HepG2 (cell line): ENCODE results near the gene MZT1. TPM values are rescaled to one million over a fixed set of nuclear protein-coding genes. Genes with fewer than 3 reads are reported as not detected.

Experiments used
- ATF5 ChIP-seq: sonication (generic); formaldehyde crosslinking; IDR thresholded peaks from 2 replicates; pipeline ENCODE4 v1.4.0; 2020; ENCODE audit warnings: mild to moderate bottlenecking, low read depth, missing genetic modification reagents
- CBX1 ChIP-seq: IDR thresholded peaks from one replicate; pipeline ENCODE4 v1.6.1; 2016; ENCODE audit warnings: antibody characterized with exemption, low read depth
- CREB3 ChIP-seq: sonication (generic); formaldehyde crosslinking; IDR thresholded peaks from 2 replicates; pipeline ENCODE4 v1.5.0; 2020; ENCODE audit warnings: missing genetic modification reagents
- DPF2 ChIP-seq: sonication (generic); formaldehyde crosslinking; IDR thresholded peaks from 2 replicates; pipeline ENCODE4 v1.4.0; 2020; ENCODE audit warnings: mild to moderate bottlenecking, low read depth, missing genetic modification reagents, borderline replicate concordance
- GABPB1 ChIP-seq: IDR thresholded peaks from 2 replicates; pipeline ENCODE4 v1.6.1; 2016; ENCODE audit warnings: mild to moderate bottlenecking, missing genetic modification reagents, moderate library complexity, missing compliant biosample characterization
- YEATS2 ChIP-seq: sonication (generic); formaldehyde crosslinking; IDR thresholded peaks from 2 replicates; pipeline ENCODE4 v1.4.0; 2020; ENCODE audit warnings: missing genetic modification reagents, borderline replicate concordance
- ZNF292 ChIP-seq: sonication (generic); formaldehyde crosslinking; IDR thresholded peaks from 2 replicates; pipeline ENCODE4 v1.8.1; 2022; ENCODE audit warnings: mild to moderate bottlenecking, low read depth, missing genetic modification reagents, borderline replicate concordance
- ZNF407 ChIP-seq: sonication (generic); formaldehyde crosslinking; IDR thresholded peaks from one replicate; pipeline ENCODE4 v1.5.1; 2020; ENCODE audit warnings: mild to moderate bottlenecking, missing genetic modification reagents; ENCODE audit errors: not compliant biosample characterization
- ZNF605 ChIP-seq: sonication (generic); formaldehyde crosslinking; IDR thresholded peaks from 2 replicates; pipeline ENCODE4 v1.8.0; 2022; ENCODE audit warnings: mild to moderate bottlenecking, missing genetic modification reagents
- ZNF768 ChIP-seq: sonication (generic); formaldehyde crosslinking; IDR thresholded peaks from 2 replicates; pipeline ENCODE4 v1.4.0; 2020; ENCODE audit warnings: missing genetic modification reagents
- ZXDC ChIP-seq: sonication (generic); formaldehyde crosslinking; IDR thresholded peaks from 2 replicates; pipeline ENCODE4 v1.5.0; 2020; ENCODE audit warnings: mild to moderate bottlenecking, missing genetic modification reagents
- polyA plus RNA-seq, 8 experiments: library from polyadenylated mRNA; depleted of rRNA in 3 of 8; stranded (reverse) in 7 of 8; unstranded in 1 of 8; fragments of >200 nt; fragmentation: Illumina TruSeq in 4 of 8; extraction: Trizol in 4 of 8; gene quantifications; 2 replicates each; pipeline versions ENCODE4 v1.2.1 to v1.2.3, GENCODE V29; 2011 to 2016; ENCODE audit warnings: low read depth in 4 of 8, missing spikeins in 1 of 8, mixed read lengths in 1 of 8; ENCODE audit not compliant: insufficient read depth in 1 of 8
- total RNA-seq, 5 experiments: library from RNA; depleted of rRNA; stranded (reverse); fragments of >200 nt; fragmentation: Illumina TruSeq; extraction: Trizol; gene quantifications; 2 replicates each; pipeline ENCODE4 v1.2.3, GENCODE V29; 2016; ENCODE audit warnings: low read depth in 1 of 5

MZT1 gene
- total and polyA plus RNA-seq, 2 of the 13 experiments (the other 11 are each of a cell fraction or from before 2014, with no cell fraction given): 11.7 to 17.2 TPM

DNA sequence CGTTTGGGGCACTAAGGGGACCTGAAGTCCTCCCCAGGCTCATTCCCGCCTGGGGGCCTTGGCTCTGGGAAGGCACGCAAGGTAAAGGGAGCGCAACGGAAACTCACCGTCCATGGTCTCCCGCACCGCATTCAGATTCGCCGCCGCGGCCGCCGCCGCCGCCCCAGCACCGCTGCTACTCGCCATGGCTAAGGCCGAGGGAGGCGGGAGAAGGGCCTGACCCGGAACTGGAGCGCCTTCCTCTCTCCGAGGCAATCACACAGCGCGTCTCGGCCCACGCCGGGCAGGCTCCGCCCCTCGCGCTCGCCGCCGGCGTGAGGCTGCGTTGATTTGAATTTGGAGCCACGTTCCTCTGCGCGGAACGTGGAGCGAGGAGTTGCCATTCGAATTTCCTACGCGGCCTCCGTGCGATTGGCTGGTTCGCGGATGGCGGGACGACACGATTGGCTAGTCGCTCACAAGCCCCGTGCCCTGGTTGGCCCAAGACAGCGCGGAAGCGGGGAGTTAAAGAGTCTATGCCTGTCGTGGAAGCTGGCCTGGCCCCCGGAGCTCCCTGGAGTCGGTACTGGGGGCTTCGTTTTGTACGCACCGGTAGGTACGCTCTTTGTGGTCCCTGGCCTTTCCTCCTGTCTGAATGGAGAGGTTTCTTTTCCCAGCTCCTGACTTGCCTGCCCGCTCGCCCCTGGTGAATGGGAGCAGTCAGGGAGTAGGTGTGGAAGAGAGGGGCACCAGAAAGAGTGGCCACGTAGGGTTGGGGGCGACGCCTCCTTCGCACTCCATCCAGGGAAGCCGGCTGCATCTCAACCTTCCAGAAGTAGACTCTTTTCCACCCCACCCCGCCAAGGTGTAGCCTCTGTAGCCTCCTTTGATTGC, at the start of gene MZT1, which contains the start of gene BORA (continued):
- peak; percentile 88 for TF ChIP-seq ZNF407 (CRISPR knock-in tag)
- peak; percentile 91 for TF ChIP-seq ZNF605 (CRISPR knock-in tag)
- no peak for TF ChIP-seq DPF2
- TF ChIP-seq YEATS2: peak; percentile 91
- TF ChIP-seq ZXDC (CRISPR knock-in tag): 0 out of 2 replicates have a peak, but pooled peaks have one; percentile 16
- TF ChIP-seq ZNF292 (CRISPR knock-in tag): no peak; the same call in 1 of the 2 replicates
- peak; percentile 68; the same call in 1 of the 2 replicates for TF ChIP-seq ZNF768 (CRISPR knock-in tag)
- TF ChIP-seq GABPB1 (CRISPR knock-in tag): peak; percentile 96
- peak; percentile 43 for TF ChIP-seq CBX1
- TF ChIP-seq CREB3 (CRISPR knock-in tag): peak; percentile 64; the same call in 1 of the 2 replicates
- 0 out of 2 replicates have a peak, but pooled peaks have one; percentile 79 for TF ChIP-seq ATF5 (CRISPR knock-in tag)
